Effector CD4-positive, alpha-beta T cell (primary cell): Measurements from ENCODE around the gene ADSS1.

Experiments used
- DNase-seq: peaks from one replicate; pipeline ENCODE4 v3.0.0-alpha.2; 2020

ADSS1 gene

DNA sequence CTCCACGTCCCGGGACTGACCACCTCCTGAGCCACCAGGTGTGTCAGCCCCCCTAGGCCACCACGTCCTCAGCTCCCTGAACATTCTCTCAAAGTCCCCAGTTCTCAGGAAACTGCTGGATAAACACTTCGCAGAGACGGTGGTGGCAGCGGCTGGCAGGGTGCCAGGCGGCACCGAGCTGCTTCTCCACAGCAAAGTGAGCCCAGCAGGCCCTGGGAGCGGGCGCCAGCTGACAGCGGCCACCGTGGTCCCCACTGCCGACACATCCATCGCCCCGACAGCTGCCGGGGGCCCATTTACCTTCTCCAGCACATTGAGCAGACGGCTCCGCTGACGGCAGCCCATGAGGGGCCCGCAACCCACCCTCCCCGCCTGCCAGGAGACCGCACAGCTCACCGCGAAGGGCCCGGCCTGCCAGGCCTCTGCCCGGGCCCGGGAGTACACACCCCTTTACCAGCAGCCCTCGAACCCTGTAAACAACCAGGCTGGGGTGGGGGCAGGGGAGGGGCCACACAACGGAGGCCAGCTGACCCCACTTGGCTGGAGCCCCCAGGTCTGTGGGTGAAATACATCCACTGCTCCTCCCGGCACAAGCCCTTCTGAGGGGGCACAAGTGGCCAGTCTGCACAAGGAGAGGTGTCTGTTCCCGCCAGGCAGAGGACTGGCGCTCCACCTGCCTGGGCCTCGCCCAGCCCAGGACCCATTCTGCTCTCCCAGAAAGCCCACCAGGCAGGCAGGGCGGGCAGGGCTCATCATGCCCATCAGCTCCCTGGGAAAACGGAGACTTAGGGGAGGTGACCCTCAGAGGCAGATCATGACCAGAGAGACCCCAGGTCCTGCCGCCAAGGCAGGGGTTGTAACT is 61.0 kb downstream of the ADSS1 start:
- no peak for DNase-seq

DNA sequence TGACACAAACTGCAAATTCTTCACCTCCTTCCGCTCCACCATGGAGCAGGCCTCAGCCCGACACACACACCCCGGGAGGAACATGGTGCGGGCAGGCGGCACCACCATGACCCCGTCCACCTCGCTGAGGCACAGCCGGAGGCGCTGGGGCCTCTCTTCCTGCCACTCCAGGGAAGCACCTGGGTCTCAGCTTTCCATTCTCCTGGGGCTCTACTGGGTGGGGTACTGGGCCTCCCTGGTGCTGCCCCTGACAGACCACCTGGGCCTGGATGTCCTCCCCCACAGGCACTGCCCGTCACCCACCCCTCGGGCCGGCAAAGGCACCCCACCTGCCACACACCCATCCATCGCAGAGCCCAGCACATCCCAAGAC is 61.7 kb downstream of the ADSS1 start:
- DNase-seq: no peak

DNA sequence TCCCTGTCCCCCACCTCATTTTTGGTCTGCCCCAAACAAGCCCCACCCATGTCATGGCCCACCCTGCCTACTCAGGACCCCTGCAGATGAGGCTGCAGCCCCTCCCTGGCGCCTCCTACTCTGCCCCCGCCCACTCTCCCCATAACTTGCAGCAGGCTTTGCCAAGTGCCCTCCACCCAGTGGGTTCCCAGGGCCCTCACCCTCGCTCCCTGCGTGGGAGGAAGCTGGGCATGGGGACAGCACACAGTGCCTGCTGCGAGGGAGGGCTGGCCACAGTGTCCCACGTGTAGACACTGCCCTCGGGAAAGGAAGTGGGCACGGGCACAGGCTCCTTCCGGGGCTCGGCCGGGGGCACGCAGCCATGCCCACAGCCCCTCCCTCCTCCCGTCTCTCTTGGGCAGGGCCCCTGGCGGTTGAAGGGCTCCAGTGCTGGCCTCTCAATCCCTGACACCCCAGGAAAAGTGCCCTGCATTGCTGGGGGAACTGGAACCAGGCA is 62.1 kb downstream of the ADSS1 start:
- no peak for DNase-seq

DNA sequence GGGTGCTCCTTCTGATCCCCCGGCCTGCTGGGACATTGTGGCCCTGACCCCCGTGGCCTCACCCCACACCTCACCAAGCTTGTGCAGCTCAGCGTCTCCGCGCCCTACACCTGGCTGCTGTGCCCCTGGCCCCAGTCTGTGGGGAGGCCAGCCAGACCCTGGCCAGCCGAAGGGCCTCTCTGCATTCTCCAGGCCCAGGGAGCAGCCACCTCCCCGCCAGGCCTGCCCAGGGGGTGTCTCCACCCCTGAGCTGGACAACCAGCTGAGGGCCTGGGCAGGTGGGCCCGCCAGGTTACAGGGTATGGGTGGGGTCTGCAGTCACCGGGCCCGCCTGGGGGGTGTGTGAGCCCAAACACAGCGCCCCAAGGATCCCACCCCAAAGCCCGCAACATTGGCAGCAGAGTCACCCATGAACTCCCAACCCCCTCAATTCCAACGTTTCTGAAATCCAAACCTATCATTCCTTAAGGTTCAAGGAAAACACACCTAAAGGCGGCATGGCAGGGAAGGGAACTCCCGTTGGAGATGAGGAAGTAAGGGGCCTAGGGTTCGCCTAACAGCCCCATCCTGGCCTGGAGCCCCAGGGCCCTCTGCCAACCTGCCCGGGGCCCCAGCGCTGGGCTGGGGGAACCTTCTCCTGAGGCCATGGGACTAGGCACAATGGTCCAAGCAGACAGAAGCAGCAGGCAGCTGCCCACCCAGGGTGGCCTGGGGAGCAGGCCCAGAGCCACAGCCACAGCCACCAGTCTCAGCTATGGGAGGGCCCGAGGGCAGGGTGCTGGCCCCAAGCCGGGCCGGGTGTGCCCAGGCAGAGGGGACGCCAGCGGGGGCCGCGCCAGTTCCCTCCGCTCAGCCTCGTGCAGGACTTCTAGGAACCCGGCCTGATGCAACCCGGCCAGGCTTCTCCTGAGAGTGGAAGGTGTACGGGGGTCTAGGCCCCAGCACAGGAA is 63.0 kb downstream of the ADSS1 start:
- no peak for DNase-seq

DNA sequence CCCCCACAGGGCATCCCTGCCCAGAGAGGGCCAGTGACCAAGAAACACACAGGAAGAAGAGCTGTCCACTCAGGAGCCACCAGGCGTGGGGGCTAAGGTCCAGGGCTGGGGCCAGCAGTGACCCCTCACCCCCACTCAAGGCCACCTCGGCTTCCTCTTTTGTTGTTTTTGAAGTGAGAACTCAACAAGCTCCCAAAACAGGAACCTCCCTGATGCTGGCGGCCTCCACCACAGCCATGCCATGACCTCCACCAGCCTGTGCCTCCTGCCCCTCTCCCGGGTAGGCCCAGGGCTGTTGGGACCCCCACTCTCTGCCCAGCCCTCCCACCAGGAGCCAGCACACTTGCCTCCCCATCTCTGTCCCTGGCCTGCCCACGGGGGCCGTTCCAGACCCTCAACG is 63.7 kb downstream of the ADSS1 start:
- no peak for DNase-seq

DNA sequence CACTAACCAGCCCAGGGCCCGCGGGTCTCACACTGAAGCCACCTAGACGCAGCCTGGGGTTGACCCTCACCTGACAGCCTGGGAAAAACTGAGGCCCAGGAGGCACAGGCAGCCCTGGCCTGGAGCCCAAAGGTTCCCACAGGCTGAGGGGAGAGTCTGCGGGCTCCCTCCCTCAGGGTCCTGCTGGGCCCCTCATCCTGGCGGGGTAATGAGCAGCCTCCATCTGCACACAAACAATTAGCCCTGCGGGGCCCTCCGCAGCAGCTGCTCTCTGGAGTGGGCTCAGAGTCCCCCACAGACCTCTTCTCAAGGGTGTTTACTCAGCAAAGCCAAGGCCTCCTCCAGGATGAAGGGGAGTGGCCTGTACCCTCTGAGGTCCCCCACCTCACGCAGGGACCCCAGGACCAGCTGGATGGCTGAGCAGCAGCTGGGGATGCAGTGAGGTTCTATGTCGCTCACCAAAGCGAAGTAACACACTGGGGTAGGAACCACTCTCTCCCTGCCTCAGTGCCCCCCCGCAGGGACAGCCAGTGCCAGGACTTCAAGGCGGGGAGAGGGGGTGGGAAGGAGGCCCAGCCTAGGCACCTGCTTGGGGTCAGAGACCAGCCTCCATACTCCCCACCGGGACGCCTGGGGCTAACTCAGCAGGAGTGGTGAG is 64.3 kb downstream of the ADSS1 start:
- DNase-seq: no peak

DNA sequence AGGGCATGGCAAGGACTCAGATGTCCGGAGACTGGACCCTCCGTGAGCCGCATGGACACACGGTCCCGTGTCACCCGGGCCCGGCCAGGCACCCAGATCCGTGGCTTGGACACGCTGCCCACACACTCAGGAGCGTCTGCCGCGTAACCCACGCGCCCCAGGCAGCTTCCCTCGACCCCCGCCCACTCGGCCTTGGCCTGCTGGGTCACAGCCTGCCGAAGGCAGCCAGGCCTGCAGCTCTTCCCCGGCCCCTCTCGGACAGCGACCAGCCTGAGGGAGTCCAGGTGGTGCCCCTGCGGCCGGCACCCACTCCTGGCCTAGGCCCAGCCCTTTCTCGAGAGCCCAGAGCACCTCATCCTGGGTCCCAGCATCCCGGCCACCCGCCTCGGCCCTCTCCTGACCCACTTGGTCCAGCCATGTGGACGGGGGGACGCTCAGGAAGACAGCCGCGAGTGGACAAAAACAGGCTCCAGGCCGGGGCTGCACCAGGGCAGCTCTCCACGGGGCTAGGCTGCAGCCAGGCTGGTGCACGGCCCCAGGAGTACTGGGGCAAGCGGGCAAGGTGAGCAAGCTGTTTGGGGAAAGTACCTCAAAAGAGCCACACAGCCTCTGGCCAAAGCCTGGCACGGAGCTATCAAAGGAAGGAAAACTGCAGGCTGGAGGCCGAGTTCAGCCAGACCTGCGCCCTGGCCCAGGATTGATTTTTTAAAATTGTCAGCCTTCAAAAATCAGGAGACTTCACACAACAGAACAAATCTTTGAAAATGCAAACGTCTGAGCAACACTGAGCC is 65.0 kb downstream of the ADSS1 start:
- DNase-seq: no peak

DNA sequence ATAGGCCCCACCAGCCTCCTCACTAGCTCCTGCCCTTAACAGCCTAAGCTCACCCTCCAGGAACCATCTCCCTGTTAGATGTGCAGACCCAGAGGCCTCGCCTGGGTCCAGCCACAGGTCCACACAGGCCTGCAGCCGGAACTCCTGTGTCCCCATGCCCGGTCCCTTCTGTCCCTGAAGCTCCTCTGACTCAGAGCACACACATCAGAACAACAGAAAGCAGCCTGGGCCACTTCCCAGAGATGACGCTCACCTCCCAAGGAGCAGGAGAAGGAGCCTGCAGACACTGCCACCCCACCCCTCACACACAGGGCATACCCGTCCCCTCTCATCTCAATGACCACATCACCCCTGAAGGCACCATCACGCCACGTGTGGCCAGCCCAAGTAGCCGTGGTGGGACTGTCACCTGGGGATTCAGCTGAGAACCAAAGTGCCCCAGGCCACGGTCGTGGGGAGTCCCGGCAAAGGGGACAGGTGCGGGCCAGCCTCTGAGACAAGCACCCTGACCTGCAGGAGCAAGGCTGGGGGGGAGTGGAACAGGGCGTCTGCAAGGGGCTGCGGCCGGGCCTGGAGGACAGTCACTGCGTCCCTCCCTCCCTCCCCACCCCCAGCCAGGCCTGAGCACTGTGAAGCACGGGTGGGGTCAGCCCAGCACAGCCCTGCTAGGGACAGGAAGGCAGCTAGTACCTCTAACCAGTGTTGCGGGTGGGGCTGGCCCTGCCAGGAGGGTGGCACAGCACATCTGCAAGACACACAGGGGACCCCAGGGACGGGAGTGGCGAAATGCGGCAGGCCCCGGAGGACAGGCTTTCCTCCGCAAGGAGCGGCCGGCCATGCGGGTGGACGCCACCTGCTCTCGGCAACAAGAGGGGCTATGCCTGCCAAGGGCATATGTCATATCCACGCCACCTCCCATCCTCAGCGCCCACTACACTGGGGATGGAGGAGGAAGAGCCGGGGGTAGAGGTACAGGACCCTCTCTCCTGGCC is 66.0 kb downstream of the ADSS1 start:
- DNase-seq: no peak

DNA sequence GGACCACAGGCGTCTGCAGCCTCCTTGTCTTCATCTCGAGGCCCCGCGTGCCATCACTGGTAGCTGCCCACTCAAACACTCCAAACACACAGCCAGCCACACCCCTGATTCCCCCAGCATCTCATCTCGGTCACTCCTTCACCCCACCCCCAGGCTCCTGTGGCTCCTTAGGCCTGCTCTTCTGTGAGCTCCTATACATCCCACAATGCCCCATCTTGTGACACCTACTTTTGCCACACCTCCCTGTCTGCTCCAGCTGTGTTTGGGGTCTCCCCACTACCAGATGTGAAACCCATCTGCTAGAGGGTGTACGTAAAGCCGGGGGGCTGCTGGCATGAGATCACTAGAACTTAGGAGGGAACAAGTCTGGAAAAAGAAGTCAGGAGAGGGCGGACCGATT is 67.4 kb downstream of the ADSS1 start:
- DNase-seq: no peak

DNA sequence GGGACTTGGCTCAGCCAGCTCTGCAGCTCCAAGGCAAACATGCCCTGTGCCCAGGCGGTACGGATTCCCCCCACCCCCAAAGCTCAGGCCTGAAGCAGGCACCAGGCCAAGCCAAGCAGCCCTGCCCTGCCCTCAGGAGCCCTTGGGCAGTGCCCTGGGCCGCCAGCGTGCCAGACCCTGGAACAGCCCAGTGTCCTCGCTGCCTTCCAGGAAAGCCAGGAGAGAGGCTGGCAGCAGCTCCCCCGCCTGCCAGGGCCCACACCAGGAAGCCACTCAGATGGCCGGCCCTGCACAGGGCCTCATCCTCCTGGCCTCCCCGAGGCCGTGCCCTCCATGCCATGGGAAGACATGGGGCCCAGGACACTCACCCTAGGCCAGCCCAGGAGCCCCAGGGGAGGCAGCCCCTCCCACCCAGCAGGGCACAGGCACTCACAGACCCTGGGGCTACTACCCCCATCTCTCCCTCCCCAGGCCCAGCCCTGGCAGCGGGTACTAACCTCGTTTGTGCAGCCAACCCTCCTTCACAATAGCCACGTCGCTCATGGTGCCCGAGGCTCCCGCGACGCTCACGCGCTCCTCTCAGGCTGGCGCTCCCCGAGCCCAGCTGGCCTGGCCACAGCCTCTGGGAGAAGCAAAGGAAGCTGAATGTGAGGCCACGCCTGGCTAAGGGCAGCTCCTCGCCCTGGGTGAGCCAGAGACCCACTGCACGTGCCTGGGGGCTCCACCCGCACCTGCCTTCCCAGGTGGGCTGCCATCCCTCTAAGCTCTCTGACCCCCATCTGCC is 68.3 kb downstream of the ADSS1 start:
- no peak for DNase-seq

DNA sequence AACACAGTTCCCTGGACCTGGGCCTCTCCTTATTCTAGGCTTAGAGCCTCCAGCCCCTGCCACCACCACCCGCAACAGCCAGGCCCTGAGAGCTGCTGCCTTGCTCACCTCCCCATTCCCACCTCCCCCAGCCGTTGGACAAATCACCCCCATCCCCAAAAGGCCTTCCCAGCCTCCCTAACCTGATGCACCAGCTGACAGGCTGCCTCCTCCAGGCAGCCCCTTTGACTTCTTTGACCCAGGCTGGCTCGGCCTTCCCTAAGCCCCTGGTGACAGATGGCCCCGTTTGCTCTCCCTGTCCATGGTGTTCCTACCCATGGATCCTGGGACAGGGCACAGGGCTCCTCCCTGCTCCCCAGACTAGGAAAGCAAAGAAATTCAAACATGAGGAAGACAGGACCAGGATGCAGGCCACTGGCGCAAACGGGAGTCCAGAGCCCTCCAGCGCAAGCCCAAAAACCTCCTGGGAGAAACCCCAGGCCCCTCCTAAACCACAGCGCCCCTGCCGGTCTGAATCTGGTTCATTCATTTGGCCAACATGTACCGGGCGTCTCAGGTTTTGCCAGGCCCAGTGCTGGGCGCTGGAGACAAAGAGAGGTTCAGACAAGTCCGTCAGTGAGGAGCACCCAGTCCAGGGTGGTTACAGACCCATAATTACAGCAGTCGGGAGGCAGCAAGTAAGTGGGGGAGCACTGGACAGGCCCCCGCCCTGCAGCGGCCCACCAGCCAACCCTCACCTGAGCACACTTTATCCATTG is 69.1 kb downstream of the ADSS1 start:
- DNase-seq: no peak

DNA sequence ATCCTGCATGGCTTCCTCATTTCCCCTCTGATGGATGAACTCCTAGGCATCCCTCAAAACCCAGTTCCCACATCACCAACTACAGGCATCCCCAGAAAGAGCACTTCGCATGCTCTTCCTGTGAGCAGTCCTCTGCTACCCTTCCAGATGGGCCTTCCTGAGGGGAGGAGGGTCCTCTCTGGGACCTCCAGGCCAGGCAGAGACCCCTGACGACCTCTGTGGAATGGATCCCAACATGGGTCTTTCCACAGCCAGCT is 69.6 kb downstream of the ADSS1 start:
- no peak for DNase-seq

DNA sequence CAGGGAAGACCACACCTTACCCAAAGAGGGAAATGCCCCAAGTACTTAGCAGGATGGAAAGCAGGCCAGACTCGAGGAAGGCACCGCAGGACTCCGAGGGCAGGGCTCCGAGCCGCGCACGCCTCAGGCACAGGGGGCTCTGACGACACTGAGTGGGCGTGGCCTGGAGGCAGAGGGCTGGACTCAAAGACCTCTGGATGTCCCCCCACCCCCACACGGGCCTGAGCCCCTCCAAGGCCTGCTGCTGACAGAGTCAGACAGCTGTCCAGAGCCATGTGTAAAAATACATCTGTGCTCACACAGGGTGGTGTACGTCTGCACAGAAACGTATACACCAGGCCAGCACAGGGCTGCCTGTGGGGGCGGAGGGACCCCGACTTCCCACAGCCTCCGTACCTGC is 70.1 kb downstream of the ADSS1 start:
- no peak for DNase-seq

DNA sequence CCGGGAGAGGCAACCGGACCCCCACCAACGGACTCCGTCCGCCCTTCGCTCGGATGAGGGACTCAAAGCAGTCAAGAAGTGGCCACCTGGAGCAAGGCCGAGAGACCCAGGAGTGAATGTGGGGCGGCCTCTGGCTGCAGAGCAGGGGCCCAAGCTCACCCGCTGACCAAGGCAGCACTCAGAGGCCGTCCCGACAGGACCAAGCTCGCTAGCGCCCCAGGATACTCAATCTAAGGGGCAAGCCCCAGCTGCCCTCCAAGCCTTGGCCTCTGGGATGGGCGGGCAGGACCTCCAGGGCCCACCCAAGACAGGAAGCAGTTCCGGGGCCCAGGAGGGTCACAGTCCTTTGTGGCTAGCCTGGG is 70.6 kb downstream of the ADSS1 start:
- no peak for DNase-seq

DNA sequence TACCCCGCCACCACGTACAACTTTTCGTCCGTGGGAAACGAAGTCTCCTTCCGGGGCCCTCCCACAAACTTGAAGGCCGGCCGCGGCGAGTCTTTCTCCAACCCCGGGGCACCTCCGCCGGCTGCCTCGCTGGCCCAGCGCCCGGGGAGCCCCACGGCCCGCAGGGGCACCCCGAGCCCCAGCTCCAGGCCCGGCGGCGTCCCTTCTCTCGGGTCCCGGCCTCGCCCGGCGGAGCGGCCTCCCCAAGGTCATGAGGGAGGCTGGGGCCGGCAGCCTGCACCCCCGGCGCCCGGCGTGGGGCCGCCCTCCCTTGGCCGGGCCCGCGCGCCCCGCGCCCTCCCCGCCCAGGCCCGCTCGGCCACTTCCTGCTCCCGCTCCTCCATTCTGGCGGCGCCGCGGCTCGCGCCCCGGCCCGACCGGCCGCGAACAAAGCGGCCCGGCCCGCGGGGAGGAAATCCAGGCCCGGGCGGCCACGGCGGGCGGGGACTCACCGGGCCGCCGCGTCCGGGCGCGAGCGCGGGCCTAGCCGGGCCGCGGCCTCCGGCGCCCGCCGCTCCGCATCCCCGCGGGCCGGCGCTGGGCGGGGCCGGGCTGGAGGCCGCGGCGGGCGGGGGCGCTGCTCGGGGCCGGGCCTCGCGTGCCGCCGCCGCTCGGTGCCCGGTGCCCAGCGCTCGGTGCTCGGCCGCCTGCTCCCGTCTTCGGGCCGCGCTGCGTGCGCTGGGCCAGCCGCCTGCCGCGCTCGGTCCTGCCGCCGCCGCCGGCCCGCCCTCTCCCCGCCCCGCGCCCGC is 71.2 kb downstream of the ADSS1 start, which contains the start of gene AKT1:
Gene AKT1 (minus strand): TSS at position 756 of the 788 bp plus-strand sequence. CDS start 3,105 bp downstream, outside the sequence.
- no peak for DNase-seq

DNA sequence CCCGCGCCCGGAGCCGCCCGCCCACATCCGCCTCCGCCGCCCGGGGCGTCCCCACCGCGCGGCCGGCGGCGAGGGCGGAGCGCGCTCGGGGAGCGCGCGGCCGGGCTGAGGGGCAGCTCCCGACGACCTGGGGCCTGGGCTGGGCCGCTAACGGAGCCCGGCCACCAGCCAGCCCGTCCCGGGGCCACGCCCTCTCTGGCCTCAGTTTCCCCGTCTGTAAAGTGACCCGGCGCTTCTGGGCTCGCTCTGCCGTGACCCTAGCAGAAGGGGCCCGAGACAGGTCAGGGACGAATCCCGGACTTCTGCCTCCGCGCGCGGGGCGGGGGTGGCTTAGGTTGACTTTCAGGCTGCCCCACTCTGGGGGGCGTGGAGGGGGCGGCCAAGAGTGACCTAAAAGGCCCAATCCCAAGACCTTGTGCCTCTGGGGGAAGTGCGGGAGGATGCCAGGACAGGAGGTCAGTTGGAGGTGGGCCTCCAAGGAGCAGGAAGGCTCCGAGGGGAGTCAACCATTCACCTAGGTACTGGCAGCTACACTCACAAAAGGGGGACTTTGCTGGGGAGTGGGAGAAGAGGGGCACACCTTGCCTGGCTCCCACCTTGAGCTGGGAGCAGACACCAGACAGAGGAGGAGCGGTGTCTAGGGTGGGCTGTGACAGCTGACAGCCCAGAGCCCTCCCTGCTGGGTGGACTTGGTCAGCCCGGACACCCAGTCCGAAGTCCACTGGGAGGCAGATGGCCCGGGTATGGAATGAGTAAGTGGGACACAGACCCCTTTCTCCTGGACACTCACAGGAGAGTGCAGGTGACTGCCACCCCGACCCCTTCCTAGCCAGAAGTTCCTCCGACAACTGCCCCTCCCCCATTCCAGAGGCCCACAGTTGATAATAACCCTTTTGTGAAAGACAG is 72.0 kb downstream of the ADSS1 start:
- peak; percentile 47 for DNase-seq

DNA sequence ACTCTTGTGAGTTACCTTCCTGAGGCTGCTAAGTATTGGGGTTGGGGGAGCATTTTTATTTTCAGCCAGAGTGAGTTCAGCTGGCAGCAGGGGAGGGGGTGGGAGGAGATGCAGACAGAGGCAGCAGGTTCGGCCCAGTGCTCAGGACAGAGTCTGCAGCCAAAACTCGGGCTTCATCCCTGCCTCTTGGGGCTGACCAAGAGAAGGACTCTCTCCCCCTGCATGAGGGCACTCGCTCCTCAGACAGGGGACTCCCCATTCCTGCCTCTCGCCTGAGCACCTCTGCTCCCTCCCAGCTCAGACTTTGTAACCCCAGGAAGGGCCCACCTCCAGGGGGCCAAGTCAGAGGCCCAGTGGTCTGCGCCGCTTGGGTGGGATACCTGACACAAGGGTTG is 72.7 kb downstream of the ADSS1 start:
- DNase-seq: no peak
